ENCODE measurements around the gene PAOX.
"Not testable (repeated sequence)": the region's sequence is repeated elsewhere in the genome, so short reads cannot be mapped to it uniquely, and the experiment has no call there.

The PAOX gene

GRCh38 chr10:133411523-133412380 lies 32.7 kb downstream of the PAOX start:
- Histone ChIP-seq H3K4me1 (ENCODE audit: control insufficient read depth, insufficient read depth, low read length) (no peaks in the 10 kb centered on the region), H3K27ac (ENCODE audit: extremely low read depth, low read depth, low read length) (no peak overlapping the region), H3K9me3 (ENCODE audit: control insufficient read depth, insufficient read depth, low read depth, low read length) (no peaks in the 10 kb centered on the region; the same call in 1 of the 2 replicates), H3K4me3 (ENCODE audit: low read depth, low read length) (no peak overlapping the region), H3K36me3 (ENCODE audit: control insufficient read depth in 2 of 2, insufficient read depth in 1 of 2, low read length in 2 of 2) (peaks cover 66 to 82% of the 10 kb centered on the region in 2 experiments)
- ChIA-PET CTCF (interaction anchor here (0.6 to 1.5 kb wide), 3 partner anchors 25 to 161 kb away, joined by 3 to 5 read pairs (median 4); no protein-coding TSS in a partner anchor), POLR2A (no interaction called here)
- TF ChIP-seq ATF2 (tag by site-specific recombination; IDR thresholded peaks at IDR 0.05; ENCODE audit: low read depth): peak; percentile 39; the same call in 1 of the 2 replicates
- TF ChIP-seq PRDM2 (tag by site-specific recombination; IDR thresholded peaks at IDR 0.05; ENCODE audit: borderline replicate concordance): no peak
- no peak for TF ChIP-seq ZNF121 (tag by site-specific recombination; IDR thresholded peaks at IDR 0.05)
- no peak for TF ChIP-seq ZBTB20 (tag by site-specific recombination; IDR thresholded peaks at IDR 0.05)

GRCh38 chr10:133412381-133412711 lies 33.3 kb downstream of the PAOX start:
- CTCF ChIA-PET: interaction anchor here (1.0 to 1.5 kb wide), 2 partner anchors 25 to 83 kb away, joined by 4 to 5 read pairs; no protein-coding TSS in a partner anchor
- TF ChIP-seq ZNF518A (tag by site-specific recombination; conservative IDR thresholded peaks at IDR 0.05; ENCODE audit: low read depth): no peak
- no peak for TF ChIP-seq ZNF596 (tag by site-specific recombination; IDR thresholded peaks at IDR 0.05)
- 0 out of 2 replicates have a peak, but pooled peaks have one; percentile 40 for TF ChIP-seq TRIM28 (IDR thresholded peaks at IDR 0.05; ENCODE audit: borderline replicate concordance, low read length)
- no peak for TF ChIP-seq ZNF350 (tag by site-specific recombination; IDR thresholded peaks at IDR 0.05)
- TF ChIP-seq SETDB1 (IDR thresholded peaks at IDR 0.05; ENCODE audit: insufficient read length, low read length): peak; percentile 87
- no peak for TF ChIP-seq ZNF18 (tag by site-specific recombination; IDR thresholded peaks at IDR 0.05)
- TF ChIP-seq ZNF549 (tag by site-specific recombination; IDR thresholded peaks at IDR 0.05): no peak
- TF ChIP-seq ZIC2 (tag by site-specific recombination; IDR thresholded peaks at IDR 0.05): no peak
- TF ChIP-seq ZNF544 (tag by site-specific recombination; IDR thresholded peaks at IDR 0.05): no peak
- Histone ChIP-seq H3K27ac (ENCODE audit: extremely low read depth, low read depth, low read length) (no peak overlapping the region), H3K4me1 (ENCODE audit: control insufficient read depth, insufficient read depth, low read length) (no peaks in the 10 kb centered on the region), H3K36me3 (ENCODE audit: control insufficient read depth in 2 of 2, insufficient read depth in 1 of 2, low read length in 2 of 2) (peaks cover 60 to 76% of the 10 kb centered on the region in 2 experiments), H3K4me3 (ENCODE audit: low read depth, low read length) (no peak overlapping the region), H3K9me3 (ENCODE audit: control insufficient read depth, insufficient read depth, low read depth, low read length) (no peaks in the 10 kb centered on the region; the same call in 1 of the 2 replicates)
- POLR2A ChIA-PET: no interaction called here

GRCh38 chr10:133414401-133414800 lies 35.3 kb downstream of the PAOX start:
- H3K9me3 ChIP-seq (ENCODE audit: control insufficient read depth, insufficient read depth, low read depth, low read length); CTCF ChIA-PET; H3K27ac ChIP-seq (ENCODE audit: extremely low read depth, low read depth, low read length); POLR2A ChIA-PET; H3K4me3 ChIP-seq (ENCODE audit: low read depth, low read length); H3K4me1 ChIP-seq (ENCODE audit: control insufficient read depth, insufficient read depth, low read length): not testable (repeated sequence)
- peaks cover 44 to 72% of the 10 kb centered on the region in 2 experiments for H3K36me3 ChIP-seq (ENCODE audit: control insufficient read depth in 2 of 2, insufficient read depth in 1 of 2, low read length in 2 of 2)

Measured in HEK293 (cell line).